ACC112 (cell line): ENCODE data around the gene SIRT4.

Experiments
- H2AFZ ChIP-seq: fragments of 200-600 bp; sonication (generic); one replicate; pipeline ENCODE4 v1.6.0; 2017; ENCODE audit warnings: antibody characterized with exemption, low read length; ENCODE audit not compliant: unreplicated experiment
- H3K27ac ChIP-seq: fragments of 200-600 bp; sonication (generic); 2 replicates; pipeline ENCODE4 v1.5.1; 2014; ENCODE audit warnings: low read depth, mild to moderate bottlenecking, antibody characterized with exemption, low read length, moderate library complexity
- H3K27me3 ChIP-seq: fragments of 200-600 bp; sonication (generic); 2 replicates; pipeline ENCODE4 v1.6.1; 2014; ENCODE audit warnings: mild to moderate bottlenecking, antibody characterized with exemption, low read length, moderate library complexity, mixed read lengths; ENCODE audit not compliant: insufficient read depth
- H3K36me3 ChIP-seq: fragments of 200-600 bp; sonication (generic); 2 replicates; pipeline ENCODE4 v1.6.1; 2016; ENCODE audit warnings: mild to moderate bottlenecking, antibody characterized with exemption, low read length, moderate library complexity, mixed read lengths; ENCODE audit not compliant: insufficient read depth
- H3K4me1 ChIP-seq: fragments of 200-600 bp; sonication (generic); one replicate; pipeline ENCODE4 v1.6.1; 2016; ENCODE audit warnings: low read length, mixed read lengths; ENCODE audit not compliant: insufficient read depth, unreplicated experiment, control insufficient read depth
- H3K4me3 ChIP-seq: fragments of 200-600 bp; sonication (generic); 2 replicates; pipeline ENCODE4 v1.5.1; 2014; ENCODE audit warnings: mild to moderate bottlenecking, low read depth, low read length
- H3K79me2 ChIP-seq: fragments of 200-600 bp; sonication (generic); one replicate; pipeline ENCODE4 v1.6.0; 2016; ENCODE audit warnings: low read length; ENCODE audit not compliant: control insufficient read depth, unreplicated experiment, insufficient read depth

The SIRT4 gene

GRCh38 chr12:120262852-120263747, 39.0 kb upstream of the SIRT4 start:
- Histone ChIP-seq H3K4me1 (peaks cover 49% of the 10 kb centered on the region), H3K27ac (peak overlapping the region; percentile 54), H3K36me3 (no peaks in the 10 kb centered on the region; the same call in 1 of the 2 replicates), H3K27me3 (no peaks in the 10 kb centered on the region), H3K79me2 (peaks cover 73% of the 10 kb centered on the region), H3K4me3 (peak overlapping the region; percentile 99), H2AFZ (no peak overlapping the region)

GRCh38 chr12:120263748-120264085, 38.4 kb upstream of the SIRT4 start:
- H3K27ac ChIP-seq, result peak overlapping the region; percentile 54
- H3K4me3 ChIP-seq, result peak overlapping the region; percentile 99
- no peaks in the 10 kb centered on the region for H3K27me3 ChIP-seq

GRCh38 chr12:120264086-120264903, 37.8 kb upstream of the SIRT4 start:
- Histone ChIP-seq H3K4me1 (peaks cover 37% of the 10 kb centered on the region), H3K79me2 (peaks cover 62% of the 10 kb centered on the region), H3K27me3 (no peaks in the 10 kb centered on the region), H3K4me3 (peak overlapping the region; percentile 99), H3K36me3 (no peaks in the 10 kb centered on the region; the same call in 1 of the 2 replicates), H2AFZ (no peak overlapping the region), H3K27ac (peak overlapping the region; percentile 54)

More at GRCh38 chr12:120263748-120264085, 38.4 kb upstream of the SIRT4 start:
- Histone ChIP-seq H3K4me1 (peaks cover 42% of the 10 kb centered on the region), H3K79me2 (peaks cover 68% of the 10 kb centered on the region), H2AFZ (no peak overlapping the region), H3K36me3 (no peaks in the 10 kb centered on the region; the same call in 1 of the 2 replicates)

GRCh38 chr12:120264904-120265472, 37.1 kb upstream of the SIRT4 start:
- no peak overlapping the region for H2AFZ ChIP-seq
- no peaks in the 10 kb centered on the region for H3K36me3 ChIP-seq
- peaks cover 56% of the 10 kb centered on the region for H3K79me2 ChIP-seq
- no peaks in the 10 kb centered on the region for H3K27me3 ChIP-seq
- H3K4me1 ChIP-seq, result peaks cover 31% of the 10 kb centered on the region
- H3K27ac ChIP-seq, result peak overlapping the region; percentile 54
- H3K4me3 ChIP-seq, result peak overlapping the region; percentile 99

GRCh38 chr12:120265473-120266179, 36.5 kb upstream of the SIRT4 start, which contains the start of gene PXN:
Gene PXN (minus strand): TSS chr12:120265730. CDS start chr12:120265629, 101 bp downstream.
- peak within 1 kb of the TSS; percentile 54 for H3K27ac ChIP-seq
- peaks cover 49% of the 10 kb centered on the region for H3K79me2 ChIP-seq
- no peaks in the 10 kb centered on the region for H3K36me3 ChIP-seq
- H2AFZ ChIP-seq, result no peak within 1 kb of the TSS
- H3K4me3 ChIP-seq, result peak within 1 kb of the TSS; percentile 99
- H3K4me1 ChIP-seq, result peaks cover 26% of the 10 kb centered on the region
- H3K27me3 ChIP-seq, result no peaks in the 10 kb centered on the region

GRCh38 chr12:120266180-120266870, 35.8 kb upstream of the SIRT4 start:
- Histone ChIP-seq H3K36me3 (no peaks in the 10 kb centered on the region), H3K4me1 (peaks cover 22% of the 10 kb centered on the region), H3K27ac (no peak overlapping the region), H3K27me3 (no peaks in the 10 kb centered on the region), H2AFZ (no peak overlapping the region), H3K79me2 (peaks cover 42% of the 10 kb centered on the region), H3K4me3 (no peak overlapping the region; the same call in 1 of the 2 replicates)

GRCh38 chr12:120267736-120268135, 34.4 kb upstream of the SIRT4 start:
- no peaks in the 10 kb centered on the region for H3K36me3 ChIP-seq
- H3K27me3 ChIP-seq, result no peaks in the 10 kb centered on the region
- peaks cover 28% of the 10 kb centered on the region for H3K79me2 ChIP-seq
- H3K27ac ChIP-seq, result no peak overlapping the region
- H3K4me1 ChIP-seq, result peaks cover 8% of the 10 kb centered on the region
- H2AFZ ChIP-seq, result no peak overlapping the region
- no peak overlapping the region for H3K4me3 ChIP-seq

- Histone ChIP-seq H3K79me2 (no peaks in the 10 kb centered on the region), H3K36me3 (no peaks in the 10 kb centered on the region), H3K4me1 (no peaks in the 10 kb centered on the region), H3K27me3 (no peaks in the 10 kb centered on the region), H3K27ac (no peak overlapping the region), H2AFZ (no peak overlapping the region), H3K4me3 (no peak overlapping the region)
Observed at GRCh38 chr12:120276734-120277133, 25.4 kb upstream of the SIRT4 start.

GRCh38 chr12:120278137-120279069, 23.7 kb upstream of the SIRT4 start:
- H3K4me3 ChIP-seq, result no peak overlapping the region
- no peak overlapping the region for H3K27ac ChIP-seq
- H3K4me1 ChIP-seq, result no peaks in the 10 kb centered on the region
- no peaks in the 10 kb centered on the region for H3K36me3 ChIP-seq
- no peaks in the 10 kb centered on the region for H3K79me2 ChIP-seq
- no peak overlapping the region for H2AFZ ChIP-seq
- no peaks in the 10 kb centered on the region for H3K27me3 ChIP-seq
